LoVo (cell line): ENCODE results near the gene ECHS1.
"Not testable (repeated sequence)": the region's sequence is repeated elsewhere in the genome, so short reads cannot be mapped to it uniquely, and the experiment has no call there.

Experiments
- DNase-seq: peaks from one replicate; pipeline ENCODE4 v3.0.0-alpha.2; 2016; ENCODE audit warnings: low spot score

Gene ECHS1

GRCh38 chr10:133373174-133374090, at the start of gene ECHS1:
Gene ECHS1 (minus strand): TSS chr10:133373354. CDS start chr10:133373333, 21 bp downstream.
- DNase-seq, result peak; percentile 94

- DNase-seq, result no peak
Measured at GRCh38 chr10:133422223-133422806, 49.2 kb upstream of the ECHS1 start.

GRCh38 chr10:133421336-133422222, 48.4 kb upstream of the ECHS1 start:
- no peak for DNase-seq

GRCh38 chr10:133420579-133420978, 47.4 kb upstream of the ECHS1 start:
- no peak for DNase-seq

GRCh38 chr10:133420028-133420427, 46.9 kb upstream of the ECHS1 start:
- no peak for DNase-seq

- no peak for DNase-seq
Measured at GRCh38 chr10:133419211-133419950, 46.2 kb upstream of the ECHS1 start.

- DNase-seq, result no peak
Measured at GRCh38 chr10:133418289-133418993, 45.3 kb upstream of the ECHS1 start.

- no peak for DNase-seq
Measured at GRCh38 chr10:133415752-133416151, 42.6 kb upstream of the ECHS1 start.

- DNase-seq, result not testable (repeated sequence)
Measured at GRCh38 chr10:133414401-133414800, 41.2 kb upstream of the ECHS1 start.

GRCh38 chr10:133412381-133412711, 39.2 kb upstream of the ECHS1 start:
- DNase-seq, result no peak

- no peak for DNase-seq
Measured at GRCh38 chr10:133411523-133412380, 38.6 kb upstream of the ECHS1 start.

GRCh38 chr10:133405844-133406527, 32.8 kb upstream of the ECHS1 start:
- DNase-seq, result no peak

GRCh38 chr10:133405272-133405671, 32.1 kb upstream of the ECHS1 start:
- DNase-seq, result no peak

- DNase-seq, result no peak
Measured at GRCh38 chr10:133403784-133404183, 30.6 kb upstream of the ECHS1 start.

- no peak for DNase-seq
Measured at GRCh38 chr10:133403359-133403758, 30.2 kb upstream of the ECHS1 start.

GRCh38 chr10:133401981-133402725, 29.0 kb upstream of the ECHS1 start:
- no peak for DNase-seq

- DNase-seq, result no peak
Measured at GRCh38 chr10:133401500-133401899, 28.3 kb upstream of the ECHS1 start.

- no peak for DNase-seq
Measured at GRCh38 chr10:133400624-133401424, 27.7 kb upstream of the ECHS1 start.
